Panc1 (cell line): ENCODE data around the gene MSI2. TPM values are rescaled to one million over a fixed set of nuclear protein-coding genes. Genes with fewer than 3 reads are reported as not detected.

ENCODE experiments used
- ATAC-seq: fragments of 200-7000 bp; cut with Tn5 transposase; 2 replicates; pipeline ENCODE4 v1.9.1; 2020; ENCODE audit warnings: mild to moderate bottlenecking, moderate library complexity
- BruUV-seq: library from RNA; stranded (reverse); fragments of 400-500 nt; replicated peaks from 2 replicates; lab custom pipeline; 2021; lab: Mats Ljungman, UMichigan
- CTCF ChIA-PET: fragments of 300-600 bp; sonication (Branson Sonifier 250); formaldehyde crosslinking; loops from one replicate; lab custom pipeline; 2022; ENCODE audit warnings: antibody characterized with exemption; lab: Charles Lee
- POLR2A ChIA-PET: fragments of 300-600 bp; sonication (Branson Sonifier 250); formaldehyde crosslinking; loops from one replicate; lab custom pipeline; 2022; ENCODE audit warnings: antibody characterized with exemption; lab: Charles Lee
- DNase-seq: peaks from one replicate; pipeline ENCODE4 v3.0.0-alpha.2; 2010; ENCODE audit warnings: low read depth, low spot score
- H3K27ac ChIP-seq: 2 replicates; pipeline ENCODE4 v1.5.1; 2011; ENCODE audit warnings: mild to moderate bottlenecking, low read length, inconsistent platforms
- H3K27me3 ChIP-seq: fragments of 200-500 bp; sonication (Bioruptor generic); 2 replicates; pipeline ENCODE4 v1.6.0; 2014; ENCODE audit warnings: low read length, inconsistent platforms; ENCODE audit not compliant: control insufficient read depth, insufficient read depth
- H3K36me3 ChIP-seq: fragments of 200-500 bp; sonication (Bioruptor generic); 2 replicates; pipeline ENCODE4 v1.5.1; 2014; ENCODE audit warnings: inconsistent platforms, mild to moderate bottlenecking, low read length, moderate library complexity; ENCODE audit not compliant: control insufficient read depth, insufficient read depth
- H3K4me1 ChIP-seq: 2 replicates; pipeline ENCODE4 v1.5.1; 2011; ENCODE audit warnings: inconsistent platforms, mild to moderate bottlenecking, low read length, moderate library complexity; ENCODE audit not compliant: control insufficient read depth, insufficient read depth
- H3K4me3 ChIP-seq, 2 experiments: 2 replicates each; pipeline ENCODE4 v1.5.1; 2011 to 2012; ENCODE audit warnings: low read depth in 2 of 2, low read length in 2 of 2, mild to moderate bottlenecking in 2 of 2, inconsistent platforms in 1 of 2, moderate library complexity in 1 of 2
- H3K9me3 ChIP-seq: fragments of 200-500 bp; sonication (Bioruptor generic); 2 replicates; pipeline ENCODE4 v1.5.1; 2014; ENCODE audit warnings: low read depth, mild to moderate bottlenecking, inconsistent platforms, low read length, moderate library complexity; ENCODE audit not compliant: control insufficient read depth, insufficient read depth
- POLR2AphosphoS5 ChIP-seq: IDR thresholded peaks from 2 replicates; pipeline ENCODE4 v1.6.1; 2012; ENCODE audit warnings: mild to moderate bottlenecking, low read depth, low read length, moderate library complexity
- REST ChIP-seq, 2 experiments: IDR thresholded peaks; 2 replicates each; pipeline ENCODE4 v1.6.1; 2011 to 2012; ENCODE audit warnings: low read depth in 2 of 2, control low read depth in 1 of 2, low read length in 1 of 2, mild to moderate bottlenecking in 1 of 2, moderate library complexity in 1 of 2; ENCODE audit not compliant: insufficient read depth in 1 of 2
- SIN3A ChIP-seq: IDR thresholded peaks from 2 replicates; pipeline ENCODE4 v1.6.1; 2012; ENCODE audit warnings: low read depth, mild to moderate bottlenecking, low read length, moderate library complexity, borderline replicate concordance; ENCODE audit not compliant: insufficient read depth
- TCF7L2 ChIP-seq: IDR thresholded peaks from 2 replicates; pipeline ENCODE4 v1.6.1; 2011; ENCODE audit warnings: mild to moderate bottlenecking, low read depth, low read length, inconsistent platforms
- in situ Hi-C: cut with HindIII; loops from 2 replicates; pipeline ENCODE4 v1.10.0; 2016; ENCODE audit warnings: low sequenced_read_pairs, low pct_unique_long_range_greater_than_20kb
- intact Hi-C: fragments of 100-400 bp; cut with micrococcal nuclease; formaldehyde crosslinking; loops from one replicate; pipeline ENCODE4 v1.10.0; 2022; ENCODE audit not compliant: unreplicated experiment
- total RNA-seq: library from RNA; stranded (reverse); gene quantifications from one replicate; pipeline ENCODE4 v1.2.1, GENCODE V29; 2021; ENCODE audit not compliant: unreplicated experiment
- TF ChIP-seq, protein P1 (sequence below): fragments of 450-650 bp; IDR thresholded peaks from 2 replicates; pipeline ENCODE4 v1.5.1; 2017; ENCODE audit warnings: mild to moderate bottlenecking

MSI2 gene
- total RNA-seq, 1 experiment from 2014 or later, result 38.5 TPM

- POLR2A ChIA-PET, result no interaction called here
- ATAC-seq (no peak), DNase-seq (no peak)
- no TSS peak for BruUV-seq
- Histone ChIP-seq H3K4me1 (no peaks in the 10 kb centered on the region), H3K36me3 (no peaks in the 10 kb centered on the region), H3K4me3 (no peak overlapping the region), H3K9me3 (no peaks in the 10 kb centered on the region), H3K27ac (no peak overlapping the region), H3K27me3 (no peaks in the 10 kb centered on the region)
- in situ Hi-C loops, result no loop called here
- no peak for TF ChIP-seq POLR2AphosphoS5
- TF ChIP-seq REST (IDR thresholded peaks at IDR 0.05; ENCODE audit: insufficient read depth in 1 of 2, low read depth in 2 of 2, low read length in 1 of 2), result no peak
- TF ChIP-seq, protein P1, sequence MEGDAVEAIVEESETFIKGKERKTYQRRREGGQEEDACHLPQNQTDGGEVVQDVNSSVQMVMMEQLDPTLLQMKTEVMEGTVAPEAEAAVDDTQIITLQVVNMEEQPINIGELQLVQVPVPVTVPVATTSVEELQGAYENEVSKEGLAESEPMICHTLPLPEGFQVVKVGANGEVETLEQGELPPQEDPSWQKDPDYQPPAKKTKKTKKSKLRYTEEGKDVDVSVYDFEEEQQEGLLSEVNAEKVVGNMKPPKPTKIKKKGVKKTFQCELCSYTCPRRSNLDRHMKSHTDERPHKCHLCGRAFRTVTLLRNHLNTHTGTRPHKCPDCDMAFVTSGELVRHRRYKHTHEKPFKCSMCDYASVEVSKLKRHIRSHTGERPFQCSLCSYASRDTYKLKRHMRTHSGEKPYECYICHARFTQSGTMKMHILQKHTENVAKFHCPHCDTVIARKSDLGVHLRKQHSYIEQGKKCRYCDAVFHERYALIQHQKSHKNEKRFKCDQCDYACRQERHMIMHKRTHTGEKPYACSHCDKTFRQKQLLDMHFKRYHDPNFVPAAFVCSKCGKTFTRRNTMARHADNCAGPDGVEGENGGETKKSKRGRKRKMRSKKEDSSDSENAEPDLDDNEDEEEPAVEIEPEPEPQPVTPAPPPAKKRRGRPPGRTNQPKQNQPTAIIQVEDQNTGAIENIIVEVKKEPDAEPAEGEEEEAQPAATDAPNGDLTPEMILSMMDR, result no peak
- TF ChIP-seq TCF7L2, result no peak
- no peak for TF ChIP-seq SIN3A
- intact Hi-C loops, result no loop called here
- CTCF ChIA-PET, result no interaction called here
Observed at GRCh38 chr17:57319806-57320205, 63.5 kb downstream of the MSI2 start.

GRCh38 chr17:57323391-57323790 lies 67.1 kb downstream of the MSI2 start:
- H3K4me3 ChIP-seq, result no peak overlapping the region
- DNase-seq (no peak), ATAC-seq (no peak)
- no peaks in the 10 kb centered on the region for H3K36me3 ChIP-seq
- BruUV-seq, result no TSS peak
- H3K27me3 ChIP-seq, result no peaks in the 10 kb centered on the region
- in situ Hi-C loops, result no loop called here
- no peaks in the 10 kb centered on the region for H3K9me3 ChIP-seq
- ChIA-PET CTCF (no interaction called here), POLR2A (no interaction called here)
- no peak overlapping the region for H3K27ac ChIP-seq
- intact Hi-C loops, result no loop called here
- no peak for TF ChIP-seq TCF7L2
- TF ChIP-seq, protein P1, result no peak
- TF ChIP-seq REST (IDR thresholded peaks at IDR 0.05; ENCODE audit: insufficient read depth in 1 of 2, low read depth in 2 of 2, low read length in 1 of 2), result no peak
- no peak for TF ChIP-seq SIN3A
- TF ChIP-seq POLR2AphosphoS5, result no peak
- H3K4me1 ChIP-seq, result no peaks in the 10 kb centered on the region
